ACC112 (cell line): ENCODE results near the gene SARS1.

Experiments
- H2AFZ ChIP-seq: fragments of 200-600 bp; sonication (generic); one replicate; pipeline ENCODE4 v1.6.0; 2017; ENCODE audit warnings: antibody characterized with exemption, low read length; ENCODE audit not compliant: unreplicated experiment
- H3K27ac ChIP-seq: fragments of 200-600 bp; sonication (generic); 2 replicates; pipeline ENCODE4 v1.5.1; 2014; ENCODE audit warnings: low read depth, mild to moderate bottlenecking, antibody characterized with exemption, low read length, moderate library complexity
- H3K27me3 ChIP-seq: fragments of 200-600 bp; sonication (generic); 2 replicates; pipeline ENCODE4 v1.6.1; 2014; ENCODE audit warnings: mild to moderate bottlenecking, antibody characterized with exemption, low read length, moderate library complexity, mixed read lengths; ENCODE audit not compliant: insufficient read depth
- H3K36me3 ChIP-seq: fragments of 200-600 bp; sonication (generic); 2 replicates; pipeline ENCODE4 v1.6.1; 2016; ENCODE audit warnings: mild to moderate bottlenecking, antibody characterized with exemption, low read length, moderate library complexity, mixed read lengths; ENCODE audit not compliant: insufficient read depth
- H3K4me1 ChIP-seq: fragments of 200-600 bp; sonication (generic); one replicate; pipeline ENCODE4 v1.6.1; 2016; ENCODE audit warnings: low read length, mixed read lengths; ENCODE audit not compliant: insufficient read depth, unreplicated experiment, control insufficient read depth
- H3K4me3 ChIP-seq: fragments of 200-600 bp; sonication (generic); 2 replicates; pipeline ENCODE4 v1.5.1; 2014; ENCODE audit warnings: mild to moderate bottlenecking, low read depth, low read length
- H3K79me2 ChIP-seq: fragments of 200-600 bp; sonication (generic); one replicate; pipeline ENCODE4 v1.6.0; 2016; ENCODE audit warnings: low read length; ENCODE audit not compliant: control insufficient read depth, unreplicated experiment, insufficient read depth

The SARS1 gene

GRCh38 chr1:109264379-109264755 lies 50.6 kb downstream of the SARS1 start:
- H3K36me3 ChIP-seq = no peaks in the 10 kb centered on the region
- H2AFZ ChIP-seq = no peak overlapping the region
- H3K27me3 ChIP-seq = no peaks in the 10 kb centered on the region
- no peak overlapping the region for H3K4me3 ChIP-seq
- H3K79me2 ChIP-seq = no peaks in the 10 kb centered on the region
- H3K4me1 ChIP-seq = no peaks in the 10 kb centered on the region
- H3K27ac ChIP-seq = no peak overlapping the region

- Histone ChIP-seq H3K36me3 (no peaks in the 10 kb centered on the region), H3K4me3 (no peak overlapping the region), H3K79me2 (no peaks in the 10 kb centered on the region), H3K4me1 (no peaks in the 10 kb centered on the region), H3K27me3 (no peaks in the 10 kb centered on the region), H2AFZ (no peak overlapping the region), H3K27ac (no peak overlapping the region)
These were observed 51.3 kb downstream of the SARS1 start for GRCh38 chr1:109265016-109265415.

- no peaks in the 10 kb centered on the region for H3K27me3 ChIP-seq
- H2AFZ ChIP-seq = no peak overlapping the region
- no peaks in the 10 kb centered on the region for H3K4me1 ChIP-seq
- no peaks in the 10 kb centered on the region for H3K36me3 ChIP-seq
- no peak overlapping the region for H3K4me3 ChIP-seq
- H3K79me2 ChIP-seq = no peaks in the 10 kb centered on the region
- no peak overlapping the region for H3K27ac ChIP-seq
These were observed 52.1 kb downstream of the SARS1 start for GRCh38 chr1:109265741-109266330.

GRCh38 chr1:109266965-109267364 lies 53.2 kb downstream of the SARS1 start:
- Histone ChIP-seq H3K4me3 (no peak overlapping the region), H3K27ac (no peak overlapping the region), H3K79me2 (no peaks in the 10 kb centered on the region), H2AFZ (no peak overlapping the region), H3K27me3 (no peaks in the 10 kb centered on the region), H3K36me3 (no peaks in the 10 kb centered on the region), H3K4me1 (no peaks in the 10 kb centered on the region)

- Histone ChIP-seq H3K79me2 (no peaks in the 10 kb centered on the region), H3K4me1 (no peaks in the 10 kb centered on the region), H2AFZ (no peak overlapping the region), H3K36me3 (no peaks in the 10 kb centered on the region), H3K27me3 (no peaks in the 10 kb centered on the region), H3K27ac (no peak overlapping the region), H3K4me3 (no peak overlapping the region)
These were observed 54.1 kb downstream of the SARS1 start for GRCh38 chr1:109267743-109268300.

DNA sequence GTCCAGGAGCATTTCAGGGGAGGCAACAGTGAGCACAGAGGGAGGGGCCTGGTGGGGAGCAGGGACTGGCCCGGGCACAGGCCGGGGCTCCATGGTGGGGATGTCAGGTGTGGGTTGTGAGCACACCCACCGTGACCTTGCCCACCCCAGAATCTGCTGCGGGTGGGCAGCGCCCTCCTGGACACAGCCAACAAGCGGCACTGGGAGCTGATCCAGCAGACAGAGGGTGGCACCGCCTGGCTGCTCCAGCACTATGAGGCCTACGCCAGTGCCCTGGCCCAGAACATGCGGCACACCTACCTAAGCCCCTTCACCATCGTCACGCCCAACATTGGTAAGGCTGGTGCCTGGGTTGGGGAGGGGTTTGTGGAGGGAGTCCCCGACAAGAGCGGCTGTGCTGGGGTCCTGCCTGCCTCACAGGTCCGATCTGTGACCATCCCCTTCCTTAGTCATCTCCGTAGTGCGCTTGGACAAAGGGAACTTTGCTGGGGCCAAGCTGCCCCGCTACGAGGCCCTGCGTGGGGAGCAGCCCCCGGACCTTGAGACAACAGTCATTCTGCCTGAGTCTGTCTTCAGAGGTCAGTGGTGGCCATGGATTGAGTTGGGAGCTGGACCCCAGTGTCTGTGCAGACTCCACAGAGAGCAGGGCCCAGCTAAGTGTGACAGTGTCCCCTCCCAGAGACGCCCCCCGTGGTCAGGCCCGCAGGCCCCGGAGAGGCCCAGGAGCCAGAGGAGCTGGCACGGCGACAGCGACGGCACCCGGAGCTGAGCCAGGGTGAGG lies 54.9 kb downstream of the SARS1 start:
- H3K36me3 ChIP-seq = no peaks in the 10 kb centered on the region

DNA sequence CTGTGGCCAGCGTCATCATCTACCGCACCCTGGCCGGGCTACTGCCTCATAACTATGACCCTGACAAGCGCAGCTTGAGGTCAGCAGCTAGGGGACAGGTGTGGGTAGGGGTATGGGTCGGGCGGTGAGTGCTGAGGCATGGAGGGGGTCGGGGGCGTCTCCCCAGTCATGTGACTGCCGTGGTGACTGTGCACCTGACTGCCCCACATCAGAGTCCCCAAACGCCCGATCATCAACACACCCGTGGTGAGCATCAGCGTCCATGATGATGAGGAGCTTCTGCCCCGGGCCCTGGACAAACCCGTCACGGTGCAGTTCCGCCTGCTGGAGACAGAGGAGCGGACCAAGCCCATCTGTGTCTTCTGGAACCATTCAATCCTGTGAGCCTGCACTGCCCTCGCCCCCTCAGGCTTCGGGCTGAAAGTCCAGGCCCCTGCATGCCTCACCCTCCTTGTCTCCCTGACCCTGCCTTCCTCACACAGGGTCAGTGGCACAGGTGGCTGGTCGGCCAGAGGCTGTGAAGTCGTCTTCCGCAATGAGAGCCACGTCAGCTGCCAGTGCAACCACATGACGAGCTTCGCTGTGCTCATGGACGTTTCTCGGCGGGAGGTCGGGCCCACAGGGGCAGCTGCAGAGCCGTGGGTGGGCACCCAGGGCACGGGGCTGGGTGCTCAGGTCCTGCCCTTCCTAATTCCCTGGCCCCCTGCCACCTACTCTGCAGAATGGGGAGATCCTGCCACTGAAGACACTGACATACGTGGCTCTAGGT lies 55.7 kb downstream of the SARS1 start:
- H3K79me2 ChIP-seq = no peaks in the 10 kb centered on the region
- H3K4me1 ChIP-seq = no peaks in the 10 kb centered on the region
- H3K27me3 ChIP-seq = no peaks in the 10 kb centered on the region
- H3K27ac ChIP-seq = no peak overlapping the region
- no peaks in the 10 kb centered on the region for H3K36me3 ChIP-seq
- no peak overlapping the region for H2AFZ ChIP-seq
- no peak overlapping the region for H3K4me3 ChIP-seq

More for the DNA sequence above, 54.9 kb downstream of the SARS1 start:
- H3K79me2 ChIP-seq = no peaks in the 10 kb centered on the region
- H3K27me3 ChIP-seq = no peaks in the 10 kb centered on the region
- H3K4me1 ChIP-seq = no peaks in the 10 kb centered on the region
- no peak overlapping the region for H3K4me3 ChIP-seq
- no peak overlapping the region for H2AFZ ChIP-seq
- H3K27ac ChIP-seq = no peak overlapping the region

DNA sequence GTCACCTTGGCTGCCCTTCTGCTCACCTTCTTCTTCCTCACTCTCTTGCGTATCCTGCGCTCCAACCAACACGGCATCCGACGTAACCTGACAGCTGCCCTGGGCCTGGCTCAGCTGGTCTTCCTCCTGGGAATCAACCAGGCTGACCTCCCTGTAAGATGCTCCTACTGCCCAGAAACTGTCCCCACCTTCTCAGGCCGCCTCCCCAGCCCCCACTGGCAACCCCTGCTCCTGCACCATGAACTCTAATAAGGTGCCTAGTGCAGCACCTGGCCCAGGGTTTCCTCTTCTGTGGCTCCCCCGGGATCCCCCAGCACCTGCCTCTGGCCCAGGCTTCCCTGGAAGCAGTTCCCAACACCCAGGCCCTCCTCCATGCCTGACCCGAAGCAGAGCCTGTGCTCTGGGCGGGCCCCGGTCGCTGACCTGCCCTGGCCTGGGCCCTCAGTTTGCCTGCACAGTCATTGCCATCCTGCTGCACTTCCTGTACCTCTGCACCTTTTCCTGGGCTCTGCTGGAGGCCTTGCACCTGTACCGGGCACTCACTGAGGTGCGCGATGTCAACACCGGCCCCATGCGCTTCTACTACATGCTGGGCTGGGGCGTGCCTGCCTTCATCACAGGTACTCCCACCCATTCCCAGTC lies 56.4 kb downstream of the SARS1 start:
- Histone ChIP-seq H3K36me3 (no peaks in the 10 kb centered on the region), H2AFZ (no peak overlapping the region)

DNA sequence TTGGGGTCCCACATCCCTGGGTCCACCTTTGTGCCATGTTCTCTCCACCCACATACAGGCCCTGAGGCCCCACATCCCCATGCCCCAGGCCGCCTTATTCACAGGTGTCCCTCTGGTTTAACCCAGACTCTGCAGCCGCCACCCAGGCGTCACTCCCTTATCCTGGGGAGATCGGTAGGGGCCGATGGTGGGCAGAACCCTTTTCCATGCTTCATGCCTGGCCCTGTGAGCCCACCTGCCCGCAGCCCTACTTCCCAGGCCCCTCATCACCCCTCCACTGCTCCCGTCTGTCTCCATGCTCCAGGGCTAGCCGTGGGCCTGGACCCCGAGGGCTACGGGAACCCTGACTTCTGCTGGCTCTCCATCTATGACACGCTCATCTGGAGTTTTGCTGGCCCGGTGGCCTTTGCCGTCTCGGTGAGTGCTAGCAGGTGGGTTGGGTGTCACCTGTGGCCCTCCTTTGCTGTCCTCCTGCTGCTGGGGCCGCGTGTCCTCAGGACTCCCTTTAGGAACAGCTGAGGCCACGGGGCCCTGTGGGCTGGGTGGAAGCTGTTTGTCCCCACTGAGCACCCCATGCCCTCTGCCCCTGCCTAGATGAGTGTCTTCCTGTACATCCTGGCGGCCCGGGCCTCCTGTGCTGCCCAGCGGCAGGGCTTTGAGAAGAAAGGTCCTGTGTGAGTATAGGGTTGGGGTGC lies 57.1 kb downstream of the SARS1 start:
- H3K4me3 ChIP-seq = no peak overlapping the region
- no peaks in the 10 kb centered on the region for H3K36me3 ChIP-seq
- H3K79me2 ChIP-seq = no peaks in the 10 kb centered on the region
- H3K4me1 ChIP-seq = no peaks in the 10 kb centered on the region
- H3K27me3 ChIP-seq = no peaks in the 10 kb centered on the region
- H2AFZ ChIP-seq = no peak overlapping the region
- H3K27ac ChIP-seq = no peak overlapping the region

More for the DNA sequence above, 56.4 kb downstream of the SARS1 start:
- no peak overlapping the region for H3K27ac ChIP-seq
- no peaks in the 10 kb centered on the region for H3K4me1 ChIP-seq
- H3K4me3 ChIP-seq = no peak overlapping the region
- H3K27me3 ChIP-seq = no peaks in the 10 kb centered on the region
- no peaks in the 10 kb centered on the region for H3K79me2 ChIP-seq

DNA sequence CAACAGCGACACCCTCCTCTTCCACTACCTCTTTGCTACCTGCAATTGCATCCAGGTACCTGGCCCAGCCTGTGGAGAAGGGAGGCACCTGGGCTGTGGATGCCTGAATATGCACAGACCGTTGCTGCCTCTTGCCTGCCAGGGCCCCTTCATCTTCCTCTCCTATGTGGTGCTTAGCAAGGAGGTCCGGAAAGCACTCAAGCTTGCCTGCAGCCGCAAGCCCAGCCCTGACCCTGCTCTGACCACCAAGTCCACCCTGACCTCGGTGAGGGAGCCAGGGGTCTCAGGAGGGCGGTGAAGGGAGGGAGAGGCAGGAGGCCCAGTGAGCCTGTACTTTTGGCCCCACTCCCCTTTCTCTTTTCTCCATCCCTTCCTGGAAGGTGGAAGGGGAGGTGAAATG lies 57.7 kb downstream of the SARS1 start:
- H2AFZ ChIP-seq = no peak overlapping the region
- no peaks in the 10 kb centered on the region for H3K36me3 ChIP-seq
- H3K27ac ChIP-seq = no peak overlapping the region

More for the DNA sequence above, 57.7 kb downstream of the SARS1 start:
- H3K27me3 ChIP-seq = no peaks in the 10 kb centered on the region
- no peak overlapping the region for H3K4me3 ChIP-seq
- H3K4me1 ChIP-seq = no peaks in the 10 kb centered on the region
- H3K79me2 ChIP-seq = no peaks in the 10 kb centered on the region
